Measurements from ENCODE around the gene DDX54.

DNA sequence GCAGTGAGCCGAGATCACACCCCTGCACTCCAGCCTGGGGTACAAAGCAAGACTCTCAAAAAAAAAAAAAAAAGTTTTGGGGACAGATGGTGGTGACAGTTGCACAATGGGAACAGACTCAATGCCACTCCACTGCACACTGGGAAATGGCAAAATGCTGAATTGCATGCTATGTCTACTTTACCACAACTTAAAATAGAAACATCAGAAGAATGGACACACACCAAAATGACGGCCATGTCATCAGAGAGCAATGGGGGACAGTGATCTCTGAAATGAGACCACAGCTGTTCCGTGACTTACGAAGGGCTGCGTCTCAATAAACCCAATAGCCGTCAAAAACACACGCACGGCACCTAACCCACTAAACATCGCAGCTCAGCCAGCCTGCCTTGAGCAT lies 13.7 kb downstream of the DDX54 start:
- TF ChIP-seq, protein P1, sequence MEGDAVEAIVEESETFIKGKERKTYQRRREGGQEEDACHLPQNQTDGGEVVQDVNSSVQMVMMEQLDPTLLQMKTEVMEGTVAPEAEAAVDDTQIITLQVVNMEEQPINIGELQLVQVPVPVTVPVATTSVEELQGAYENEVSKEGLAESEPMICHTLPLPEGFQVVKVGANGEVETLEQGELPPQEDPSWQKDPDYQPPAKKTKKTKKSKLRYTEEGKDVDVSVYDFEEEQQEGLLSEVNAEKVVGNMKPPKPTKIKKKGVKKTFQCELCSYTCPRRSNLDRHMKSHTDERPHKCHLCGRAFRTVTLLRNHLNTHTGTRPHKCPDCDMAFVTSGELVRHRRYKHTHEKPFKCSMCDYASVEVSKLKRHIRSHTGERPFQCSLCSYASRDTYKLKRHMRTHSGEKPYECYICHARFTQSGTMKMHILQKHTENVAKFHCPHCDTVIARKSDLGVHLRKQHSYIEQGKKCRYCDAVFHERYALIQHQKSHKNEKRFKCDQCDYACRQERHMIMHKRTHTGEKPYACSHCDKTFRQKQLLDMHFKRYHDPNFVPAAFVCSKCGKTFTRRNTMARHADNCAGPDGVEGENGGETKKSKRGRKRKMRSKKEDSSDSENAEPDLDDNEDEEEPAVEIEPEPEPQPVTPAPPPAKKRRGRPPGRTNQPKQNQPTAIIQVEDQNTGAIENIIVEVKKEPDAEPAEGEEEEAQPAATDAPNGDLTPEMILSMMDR (IDR thresholded peaks at IDR 0.05) = no peak
- TF ChIP-seq POLR2AphosphoS5 (IDR thresholded peaks at IDR 0.05; ENCODE audit: low read depth, low read length) (no peak), TCF7L2 (IDR thresholded peaks at IDR 0.05; ENCODE audit: low read depth, low read length) (no peak)
